Tongue (tissue), 2 donors: Measurements from ENCODE around the gene FBXO42. TPM values are rescaled to one million over a fixed set of nuclear protein-coding genes. Genes with fewer than 3 reads are reported as not detected.

ENCODE experiments used
- DNase-seq: peaks from one replicate; pipeline ENCODE4 v3.0.0-alpha.2; 2015
- total RNA-seq: library from RNA; depleted of rRNA; stranded (reverse); fragments of >200 nt; gene quantifications from one replicate; pipeline ENCODE4 v1.2.3, GENCODE V29; 2014

Gene FBXO42
- total RNA-seq, 1 donor from 2014 or later, result 19.9 TPM

- DNase-seq, result peak; percentile 65
Measured at GRCh38 chr1:16324456-16324890, 27.8 kb downstream of the FBXO42 start.

GRCh38 chr1:16321176-16321867, 31.0 kb downstream of the FBXO42 start:
- DNase-seq, result no peak

GRCh38 chr1:16318555-16318954, 33.7 kb downstream of the FBXO42 start:
- no peak for DNase-seq

GRCh38 chr1:16315437-16315836, 36.8 kb downstream of the FBXO42 start:
- no peak for DNase-seq

GRCh38 chr1:16307222-16307621, 45.1 kb downstream of the FBXO42 start:
- no peak for DNase-seq

GRCh38 chr1:16302709-16303627, 49.3 kb downstream of the FBXO42 start:
- DNase-seq, result no peak

- DNase-seq, result peak; percentile 49
Measured at GRCh38 chr1:16300436-16300835, 51.8 kb downstream of the FBXO42 start.

- no peak for DNase-seq
Measured at GRCh38 chr1:16298653-16299052, 53.6 kb downstream of the FBXO42 start.

GRCh38 chr1:16296643-16297042, 55.6 kb downstream of the FBXO42 start:
- no peak for DNase-seq

GRCh38 chr1:16294219-16295212, 57.8 kb downstream of the FBXO42 start:
- DNase-seq, result no peak

GRCh38 chr1:16293538-16293937, 58.7 kb downstream of the FBXO42 start:
- DNase-seq, result no peak

- no peak for DNase-seq
Measured at GRCh38 chr1:16292739-16293138, 59.5 kb downstream of the FBXO42 start.

- no peak for DNase-seq
Measured at GRCh38 chr1:16289959-16290358, 62.3 kb downstream of the FBXO42 start.

- DNase-seq, result no peak
Measured at GRCh38 chr1:16286122-16286521, 66.2 kb downstream of the FBXO42 start.

GRCh38 chr1:16281765-16282164, 70.5 kb downstream of the FBXO42 start:
- no peak for DNase-seq

GRCh38 chr1:16279186-16279585, 73.1 kb downstream of the FBXO42 start:
- DNase-seq, result no peak

- no peak for DNase-seq
Measured at GRCh38 chr1:16276302-16277030, 75.8 kb downstream of the FBXO42 start.

- DNase-seq, result no peak
Measured at GRCh38 chr1:16275591-16275990, 76.7 kb downstream of the FBXO42 start.

- DNase-seq, result no peak
Measured at GRCh38 chr1:16267690-16268180, 84.5 kb downstream of the FBXO42 start.

- DNase-seq, result no peak
Measured at GRCh38 chr1:16266411-16267118, 85.7 kb downstream of the FBXO42 start.

- DNase-seq, result no peak
Measured at GRCh38 chr1:16262067-16262466, 90.2 kb downstream of the FBXO42 start.
